ENCODE measurements around the gene SPHK1. TPM values are rescaled to one million over a fixed set of nuclear protein-coding genes. Genes with fewer than 3 reads are reported as not detected.

Gene SPHK1
- polyA plus RNA-seq, 1 of the 3 experiments (the other 2 are of a cell fraction): 12.3 TPM

GRCh38 chr17:76394166-76394565 is 9.8 kb downstream of the SPHK1 start:
- no peaks in the 10 kb centered on the region for H3K79me2 ChIP-seq (ENCODE audit: insufficient read depth)
- no peak overlapping the region for H2AFZ ChIP-seq (ENCODE audit: low read depth)
- H3K9me3 ChIP-seq: no peaks in the 10 kb centered on the region
- peaks cover 0 to 3% of the 10 kb centered on the region in 2 experiments; a peak in 1 of 4 replicates for H3K4me1 ChIP-seq (ENCODE audit: control insufficient read depth in 1 of 2, insufficient read depth in 2 of 2, low read depth in 1 of 2, low read length in 1 of 2)
- POLR2A ChIA-PET: no interaction called here
- H4K20me1 ChIP-seq (ENCODE audit: insufficient read depth): 0 out of 2 replicates have a peak, but pooled peaks cover 8% of the 10 kb centered on the region
- no peak overlapping the region for H3K27ac ChIP-seq (ENCODE audit: low read depth in 2 of 2, low read length in 1 of 2)
- H3K9me2 ChIP-seq: no peaks in the 10 kb centered on the region
- no peak for DNase-seq
- H3K4me3 ChIP-seq (ENCODE audit: low read depth in 2 of 2, low read length in 1 of 2): no peak overlapping the region
- 83% methylated on average over 10 of the region's 10 CpGs for WGBS (ENCODE audit: low lambda C conversion rate)
- TF ChIP-seq POLR2AphosphoS5 (IDR thresholded peaks at IDR 0.05; ENCODE audit: low read depth, low read length) (no peak), ZBTB33 (IDR thresholded peaks at IDR 0.05; ENCODE audit: borderline replicate concordance, low read depth) (no peak), REST (IDR thresholded peaks at IDR 0.05; ENCODE audit: low read depth, low read length) (no peak), SMC3 (IDR thresholded peaks at IDR 0.05; ENCODE audit: low read depth, low read length) (no peak), NRF1 (IDR thresholded peaks at IDR 0.05; ENCODE audit: low read depth, low read length) (no peak), EP300 (IDR thresholded peaks at IDR 0.05; ENCODE audit: borderline replicate concordance in 1 of 2, low read depth in 1 of 2, low read length in 1 of 2) (no peak)
- CTCF ChIA-PET: interaction anchor here (0.6 to 10.1 kb wide), 6 partner anchors 10 to 106 kb away, joined by 3 to 348 read pairs (median 5); partner anchors contain the start of genes QRICH2 and SPHK1
- H3K4me2 ChIP-seq: no peak overlapping the region
- H3F3A ChIP-seq (replicated peaks; ENCODE audit: insufficient read depth): peaks cover 10% of the 10 kb centered on the region
- H3K36me3 ChIP-seq (replicated peaks in 1 of 2; ENCODE audit: control insufficient read depth in 1 of 2, insufficient read depth in 2 of 2, low read length in 1 of 2): peaks cover 37 to 66% of the 10 kb centered on the region in 2 experiments
- no peak overlapping the region for H3K9ac ChIP-seq
- H3K27me3 ChIP-seq (ENCODE audit: insufficient read depth): no peaks in the 10 kb centered on the region

- CTCF ChIA-PET: interaction anchor here (0.6 to 10.1 kb wide), 15 partner anchors 11 to 161 kb away, joined by 3 to 348 read pairs (median 23); partner anchors contain the start of genes QRICH2 and SPHK1
- H4K20me1 ChIP-seq (ENCODE audit: insufficient read depth): no peaks in the 10 kb centered on the region
- H2AFZ ChIP-seq (ENCODE audit: low read depth): no peak overlapping the region
- peaks cover 0 to 3% of the 10 kb centered on the region in 2 experiments; a peak in 1 of 4 replicates for H3K4me1 ChIP-seq (ENCODE audit: control insufficient read depth in 1 of 2, insufficient read depth in 2 of 2, low read depth in 1 of 2, low read length in 1 of 2)
- H3F3A ChIP-seq (replicated peaks; ENCODE audit: insufficient read depth): no peaks in the 10 kb centered on the region
- H3K79me2 ChIP-seq (ENCODE audit: insufficient read depth): no peaks in the 10 kb centered on the region
- H3K9ac ChIP-seq: no peak overlapping the region
- H3K9me3 ChIP-seq: no peaks in the 10 kb centered on the region
- H3K4me3 ChIP-seq (ENCODE audit: low read depth in 2 of 2, low read length in 1 of 2): no peak overlapping the region
- no peak overlapping the region for H3K4me2 ChIP-seq
- H3K36me3 ChIP-seq (replicated peaks in 1 of 2; ENCODE audit: control insufficient read depth in 1 of 2, insufficient read depth in 2 of 2, low read length in 1 of 2): peaks cover 42 to 78% of the 10 kb centered on the region in 2 experiments
- H3K27me3 ChIP-seq (ENCODE audit: insufficient read depth): no peaks in the 10 kb centered on the region
- no peaks in the 10 kb centered on the region for H3K9me2 ChIP-seq
- DNase-seq: no peak
- no peak overlapping the region for H3K27ac ChIP-seq (ENCODE audit: low read depth in 2 of 2, low read length in 1 of 2)
- POLR2A ChIA-PET: no interaction called here
- 97% methylated on average over 15 of the region's 15 CpGs for WGBS (ENCODE audit: low lambda C conversion rate)
- TF ChIP-seq TAF1 (IDR thresholded peaks at IDR 0.05; ENCODE audit: borderline replicate concordance, low read depth, low read length) (no peak), FOXJ3 (CRISPR knock-in tag; IDR thresholded peaks at IDR 0.05) (no peak), POLR2AphosphoS5 (IDR thresholded peaks at IDR 0.05; ENCODE audit: low read depth, low read length) (no peak), MEF2A (IDR thresholded peaks at IDR 0.05; ENCODE audit: borderline replicate concordance, low read depth) (no peak), JUND (IDR thresholded peaks at IDR 0.05) (no peak), FOSL2 (IDR thresholded peaks at IDR 0.05; ENCODE audit: borderline replicate concordance, low read depth) (no peak), MAX (IDR thresholded peaks at IDR 0.05; ENCODE audit: low read depth) (no peak), RFX5 (IDR thresholded peaks at IDR 0.05; ENCODE audit: low read length) (no peak), TEAD4 (IDR thresholded peaks at IDR 0.05; ENCODE audit: borderline replicate concordance, insufficient read depth) (no peak), MXI1 (IDR thresholded peaks at IDR 0.05; ENCODE audit: low read depth, low read length) (no peak), REST (IDR thresholded peaks at IDR 0.05; ENCODE audit: low read depth, low read length) (no peak), EZH2phosphoT487 (IDR thresholded peaks at IDR 0.05; ENCODE audit: borderline replicate concordance, low read depth) (no peak), FOXM1 (IDR thresholded peaks at IDR 0.05; ENCODE audit: low read depth) (no peak)
Observed at GRCh38 chr17:76395980-76396379, 11.6 kb downstream of the SPHK1 start.
